GM19397 (cell line): ENCODE data around the gene TNP2.
A peak's percentile ranks its signal among the peaks of the same experiment; 100 is the strongest.

Source experiments
- ATAC-seq: cut with Tn5 transposase; IDR thresholded peaks from one replicate; pipeline ENCODE4 v1.9.1; 2021; ENCODE audit warnings: mild to moderate bottlenecking, moderate library complexity; ENCODE audit not compliant: unreplicated experiment

The TNP2 gene

DNA sequence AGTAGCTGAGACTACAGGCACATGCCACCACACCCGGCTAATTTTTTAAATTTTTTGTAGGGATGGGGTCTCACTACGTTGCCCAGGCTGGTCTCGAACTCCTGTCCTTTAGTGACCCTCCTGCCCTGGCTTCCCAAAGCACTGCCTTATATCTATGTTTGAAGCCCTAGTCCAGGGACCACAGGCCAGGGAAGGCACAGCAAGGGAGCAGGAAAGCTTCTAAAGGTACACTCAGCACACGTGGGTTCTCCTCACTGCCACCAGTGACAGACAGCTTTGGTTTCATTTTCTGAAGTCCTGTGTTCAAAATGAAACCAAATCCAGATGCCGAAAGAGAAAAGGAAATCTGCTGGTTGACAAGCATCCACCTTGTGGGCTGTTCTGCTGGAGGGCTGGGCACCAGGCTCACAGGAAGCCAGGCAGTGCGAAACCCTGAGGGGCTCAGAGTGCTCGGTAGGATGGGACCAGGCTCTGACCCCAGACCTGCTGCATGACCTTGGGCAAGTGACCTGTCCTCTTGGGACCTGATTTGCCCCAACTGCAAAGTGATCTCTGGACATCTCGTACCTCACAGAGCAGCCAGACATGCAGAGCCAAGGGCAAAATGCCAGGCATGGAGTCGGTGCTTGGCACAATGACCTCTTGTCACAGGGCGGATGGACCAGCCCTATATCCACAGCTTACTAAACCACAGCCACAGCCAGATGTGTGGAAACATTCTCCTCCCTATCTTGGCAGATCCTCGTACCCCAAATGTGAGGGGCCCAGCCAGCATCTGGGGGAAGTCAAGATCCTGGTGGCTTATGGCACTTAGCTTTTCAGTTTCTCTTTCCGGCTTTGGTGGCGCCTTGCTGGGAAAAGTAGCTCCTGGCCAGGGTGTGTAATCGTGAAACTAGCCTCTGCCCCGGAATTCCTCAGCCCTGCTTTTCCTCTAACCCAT lies 10.3 kb downstream of the TNP2 start:
- ATAC-seq = no peak

DNA sequence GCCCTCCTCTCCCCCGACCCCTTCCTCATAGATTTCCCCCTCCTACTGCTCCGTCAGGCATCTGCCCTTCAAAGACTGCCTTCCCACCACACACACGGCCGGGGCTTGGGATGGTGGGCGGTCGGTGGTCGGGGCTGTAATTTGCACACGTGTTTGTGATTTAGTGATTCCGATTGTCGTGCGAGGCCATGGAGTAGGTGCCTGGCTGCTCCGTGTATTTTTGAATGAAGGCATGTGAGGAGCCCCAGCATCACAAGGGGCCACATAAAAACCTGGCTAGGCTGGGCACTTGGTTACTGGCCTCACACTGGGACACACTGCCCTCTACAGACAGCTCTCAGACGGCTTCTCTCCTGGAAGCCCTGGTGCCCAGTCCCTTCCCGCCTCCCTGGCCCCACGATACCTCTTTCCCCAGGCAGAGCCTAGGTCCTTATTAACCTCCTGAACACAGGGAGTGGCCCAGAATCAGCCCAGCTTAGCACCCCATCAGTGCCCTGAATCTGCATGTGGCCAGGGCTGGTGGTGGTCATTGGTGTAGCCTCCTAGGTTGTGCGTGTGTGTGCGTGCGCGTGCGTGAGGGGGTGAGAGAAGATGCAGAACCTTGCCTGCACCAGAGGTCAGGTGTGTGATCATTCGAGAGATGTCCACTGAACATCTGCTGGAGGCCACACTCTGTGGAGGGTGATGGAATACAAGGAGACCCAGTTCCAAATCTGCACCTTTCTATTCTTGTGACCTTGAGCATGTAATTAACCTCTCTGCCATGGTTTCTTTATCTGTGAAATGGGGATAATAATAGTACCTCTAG lies 11.8 kb downstream of the TNP2 start:
- no peak for ATAC-seq

DNA sequence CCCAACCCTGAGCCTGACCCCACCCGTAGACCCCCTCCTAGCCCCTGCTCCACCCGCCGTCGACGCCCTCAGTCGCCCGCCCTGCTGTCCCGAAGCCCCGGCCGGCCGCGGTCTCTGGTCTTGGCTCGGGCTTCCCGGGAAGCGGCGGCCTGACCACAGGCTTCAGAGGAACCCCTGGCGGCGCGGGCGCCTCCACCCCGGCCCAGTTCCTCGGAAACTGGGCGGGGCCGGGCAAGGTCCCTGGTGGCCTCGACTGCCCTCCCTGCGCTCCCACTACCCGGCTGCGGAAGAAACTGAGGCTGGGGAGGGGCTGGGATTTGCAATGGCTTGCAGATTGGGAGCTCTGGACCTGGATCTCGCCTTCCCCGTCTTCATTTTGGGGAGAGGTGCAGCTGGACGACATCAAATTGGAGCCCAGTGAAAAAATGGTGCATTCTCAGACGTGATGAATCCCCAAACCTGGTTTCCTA lies 12.4 kb downstream of the TNP2 start:
- ATAC-seq = no peak

DNA sequence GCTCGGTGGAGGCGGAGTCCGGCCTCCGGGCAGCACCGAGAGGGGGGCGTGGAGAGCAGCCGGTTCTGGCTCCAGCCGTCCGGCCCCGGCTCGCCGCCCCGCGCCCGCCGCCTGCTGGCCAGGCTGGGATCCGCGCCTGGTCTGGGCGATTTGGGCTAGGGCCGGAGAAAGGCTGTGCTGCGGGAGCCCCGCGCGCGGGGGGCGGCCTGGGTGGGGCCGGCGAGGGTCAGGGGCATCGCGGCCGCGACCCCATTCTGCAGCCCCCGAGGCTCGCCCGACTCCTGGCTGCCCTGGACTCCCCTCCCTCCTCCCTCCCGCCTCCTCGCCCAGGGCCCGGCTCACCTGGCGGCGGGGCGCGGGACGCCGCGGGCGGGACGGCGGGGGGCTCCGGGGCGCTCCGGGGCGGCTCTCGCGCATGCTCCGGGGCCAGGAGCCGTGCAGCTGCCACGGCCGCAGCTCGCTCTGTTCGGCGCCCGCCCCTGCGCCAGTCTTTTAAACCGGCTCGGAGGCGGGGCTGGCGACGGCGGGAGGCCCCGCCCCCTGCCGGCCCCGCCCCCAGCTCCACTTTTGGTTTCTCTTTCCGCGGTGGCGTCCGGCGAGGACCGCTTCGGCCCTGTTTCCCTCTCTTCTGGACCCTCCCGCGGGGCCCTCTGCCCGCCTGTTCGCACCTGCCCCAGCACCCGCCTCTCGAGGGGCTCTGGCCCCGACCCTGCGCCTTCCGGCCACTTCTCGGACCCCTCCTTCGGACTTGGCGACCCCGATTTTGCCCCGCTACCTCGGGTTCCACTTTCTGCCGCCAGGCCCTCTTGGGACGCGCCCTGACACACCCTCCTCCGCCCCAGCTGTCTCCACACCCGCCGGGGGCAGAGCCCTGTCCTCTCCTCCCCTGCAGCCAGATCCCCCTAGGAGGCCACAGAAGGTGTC lies 13.1 kb downstream of the TNP2 start, which contains the start of gene SOCS1:
Gene SOCS1, minus strand, starts transcription at position 468 of the 924 bp plus-strand sequence. CDS start 726 bp downstream, outside the sequence.
- peak; percentile 63 for ATAC-seq

DNA sequence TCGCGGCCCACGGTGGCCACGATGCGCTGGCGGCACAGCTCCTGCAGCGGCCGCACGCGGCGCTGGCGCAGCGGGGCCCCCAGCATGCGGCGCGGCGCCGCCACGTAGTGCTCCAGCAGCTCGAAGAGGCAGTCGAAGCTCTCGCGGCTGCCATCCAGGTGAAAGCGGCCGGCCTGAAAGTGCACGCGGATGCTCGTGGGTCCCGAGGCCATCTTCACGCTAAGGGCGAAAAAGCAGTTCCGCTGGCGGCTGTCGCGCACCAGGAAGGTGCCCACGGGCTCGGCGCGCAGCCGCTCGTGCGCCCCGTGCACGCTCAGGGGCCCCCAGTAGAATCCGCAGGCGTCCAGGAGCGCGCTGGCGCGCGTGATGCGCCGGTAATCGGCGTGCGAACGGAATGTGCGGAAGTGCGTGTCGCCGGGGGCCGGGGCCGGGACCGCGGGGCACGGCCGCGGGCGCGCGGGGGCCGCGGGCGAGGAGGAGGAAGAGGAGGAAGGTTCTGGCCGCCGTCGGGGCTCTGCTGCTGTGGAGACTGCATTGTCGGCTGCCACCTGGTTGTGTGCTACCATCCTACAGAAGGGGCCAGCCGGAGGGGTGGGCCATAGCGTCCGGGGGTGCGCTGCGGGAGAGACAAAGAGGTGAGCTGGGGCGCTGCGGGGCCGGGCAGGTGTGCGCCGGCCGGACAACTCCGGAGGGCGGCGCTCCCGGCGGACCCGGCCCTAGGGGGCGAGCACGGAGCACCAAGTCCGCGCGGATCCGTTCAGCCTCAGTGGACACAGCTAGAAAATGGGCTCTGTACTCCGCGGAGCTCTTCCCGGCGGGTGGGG lies 14.0 kb downstream of the TNP2 start:
- ATAC-seq = peak; percentile 0

DNA sequence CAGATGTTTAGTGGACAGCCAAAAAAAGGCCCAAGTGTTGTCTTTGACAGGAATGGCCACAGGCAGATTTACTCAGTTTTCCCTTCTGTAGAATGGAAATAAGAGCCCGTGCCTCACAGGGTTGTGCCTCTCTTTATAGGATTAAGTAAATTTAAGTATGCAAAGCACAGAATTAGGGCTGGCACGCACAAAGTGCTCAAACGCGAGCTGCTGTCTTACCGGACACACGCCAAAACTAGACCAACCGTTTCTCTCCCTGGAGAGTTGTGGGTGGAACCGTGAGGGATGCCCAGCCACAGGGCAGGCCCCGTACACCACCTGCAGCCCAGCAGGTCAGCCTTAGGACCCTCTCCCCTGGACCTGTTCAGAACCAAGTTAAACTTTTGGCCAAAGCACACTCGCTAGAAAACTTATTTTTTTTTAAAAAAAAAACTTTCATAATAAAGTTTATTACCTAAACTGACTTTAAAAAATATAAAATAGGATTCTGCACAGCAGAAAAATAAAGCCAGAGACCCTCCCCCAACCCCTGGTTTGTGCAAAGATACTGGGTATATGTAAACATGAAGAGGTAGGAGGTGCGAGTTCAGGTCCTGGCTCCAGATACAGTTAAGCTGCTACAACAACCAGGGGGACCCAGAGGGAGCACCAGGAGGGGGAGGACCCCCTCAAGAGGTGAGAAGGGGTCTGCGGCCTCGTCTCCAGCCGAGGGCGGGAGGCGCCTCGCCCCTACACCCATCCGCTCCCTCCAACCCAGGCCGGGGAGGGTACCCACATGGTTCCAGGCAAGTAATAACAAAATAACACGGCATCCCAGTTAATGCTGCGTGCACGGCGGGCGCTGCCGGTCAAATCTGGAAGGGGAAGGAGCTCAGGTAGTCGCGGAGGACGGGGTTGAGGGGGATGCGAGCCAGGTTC lies 14.9 kb downstream of the TNP2 start:
- no peak for ATAC-seq

DNA sequence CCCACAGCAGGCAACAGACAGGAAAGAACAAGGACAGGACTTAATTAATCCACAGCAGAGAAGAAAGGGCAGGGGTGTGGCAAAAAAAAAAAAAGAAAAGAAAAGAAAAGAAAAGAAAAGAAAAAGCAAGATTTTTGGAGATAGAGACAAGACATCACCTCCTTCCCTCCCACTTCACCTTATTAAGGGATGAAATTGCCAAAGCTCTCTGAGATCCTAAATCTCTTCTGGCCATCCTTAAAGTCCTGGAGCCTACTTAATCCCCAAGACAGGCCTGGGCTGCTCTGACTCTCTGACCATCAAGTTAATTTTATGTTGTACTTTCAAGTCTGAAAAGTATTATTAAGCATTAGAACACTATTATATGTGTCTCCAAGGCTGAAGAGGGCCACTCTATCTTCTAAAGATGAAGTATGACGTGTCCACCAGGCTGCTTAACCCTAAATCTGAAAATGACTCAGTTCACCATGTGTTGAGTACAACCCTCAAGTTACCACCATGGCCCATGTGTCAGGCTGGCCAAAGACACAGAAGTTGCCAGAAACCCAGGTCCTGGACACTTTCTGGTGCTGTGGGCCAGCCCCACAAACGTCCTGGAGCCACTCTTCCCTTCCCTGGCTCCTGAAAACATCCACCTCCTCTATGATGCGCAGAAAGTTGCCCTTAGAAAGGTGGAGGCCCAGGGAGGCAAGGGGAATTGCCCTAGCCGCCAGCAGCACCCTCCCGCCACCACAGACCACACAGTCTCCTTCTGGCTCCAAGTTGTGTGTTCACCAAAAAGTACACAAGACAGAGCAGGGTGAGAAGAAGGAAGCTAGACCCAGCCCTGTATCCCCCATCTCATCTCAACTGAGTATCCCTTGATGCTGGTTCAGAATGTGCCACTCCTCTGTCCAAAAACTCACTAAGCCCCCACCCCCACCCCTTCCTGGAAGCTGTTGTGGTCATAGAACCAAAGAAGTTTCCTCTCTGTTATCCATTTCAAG lies 15.8 kb downstream of the TNP2 start:
- ATAC-seq = no peak

DNA sequence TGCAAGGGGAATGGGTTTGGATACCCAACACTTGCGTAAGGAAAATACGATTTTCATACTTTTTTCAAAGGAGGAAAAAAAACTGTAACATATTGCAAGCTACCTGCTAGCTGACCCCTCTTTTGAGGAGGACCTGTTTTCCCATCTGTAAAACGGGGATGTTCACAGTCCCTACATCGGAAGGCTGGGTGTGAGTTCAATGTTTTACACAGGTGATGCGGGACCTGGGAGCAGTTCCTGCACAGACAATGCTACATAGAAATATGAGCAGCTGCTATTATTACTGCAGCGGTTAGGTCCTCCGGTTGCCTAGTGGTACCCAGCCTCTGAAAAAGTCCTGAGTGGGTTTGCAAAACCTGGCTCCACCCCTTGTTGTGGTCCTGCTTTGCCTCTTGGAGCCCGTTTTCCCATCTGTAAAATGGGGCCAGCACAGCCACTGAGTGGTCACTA lies 16.6 kb downstream of the TNP2 start:
- no peak for ATAC-seq

DNA sequence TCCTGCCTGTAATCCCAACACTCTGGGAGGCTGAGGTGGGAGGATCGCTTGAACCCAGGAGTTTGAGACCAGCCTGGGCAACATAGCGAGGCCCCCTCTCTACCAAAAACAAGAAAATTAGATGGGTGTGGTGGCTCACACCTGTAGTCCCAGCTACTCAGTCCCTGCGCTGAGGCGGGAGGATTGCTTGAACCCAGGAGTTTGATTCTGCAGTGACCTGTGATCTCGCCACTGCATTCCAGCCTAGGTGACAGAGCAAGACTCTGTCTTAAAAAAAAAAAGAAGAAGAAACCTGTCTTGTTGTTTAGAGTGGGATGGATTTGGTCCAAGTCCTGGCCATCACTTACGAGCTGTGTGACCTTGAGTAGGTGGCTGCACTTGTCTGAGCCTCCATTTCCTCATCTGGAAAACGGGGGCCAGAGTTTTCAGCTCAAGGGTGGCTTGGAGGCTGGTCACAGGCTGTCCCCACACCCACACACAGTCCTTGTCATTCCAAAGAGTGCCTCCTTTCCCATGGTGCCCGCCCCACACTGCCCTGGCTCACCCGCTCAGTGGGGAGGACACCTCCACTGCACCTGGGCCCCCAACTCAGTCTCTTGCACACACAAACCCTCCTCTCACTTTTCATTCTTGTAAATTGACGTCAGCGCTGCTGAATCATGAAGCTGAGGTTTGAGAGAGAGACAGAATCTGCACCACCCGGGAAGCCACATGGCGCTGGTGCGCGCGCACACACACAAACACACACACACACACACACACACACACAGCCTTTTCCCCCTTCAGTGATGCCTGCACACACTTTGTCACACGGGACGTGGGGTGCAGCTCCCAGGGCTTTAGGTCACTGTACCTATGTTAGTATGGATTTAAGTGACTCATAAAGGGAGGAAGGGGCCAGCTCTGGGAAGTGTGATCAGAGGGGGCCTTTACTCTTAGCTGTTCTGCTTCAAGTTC lies 17.3 kb downstream of the TNP2 start:
- ATAC-seq = no peak

DNA sequence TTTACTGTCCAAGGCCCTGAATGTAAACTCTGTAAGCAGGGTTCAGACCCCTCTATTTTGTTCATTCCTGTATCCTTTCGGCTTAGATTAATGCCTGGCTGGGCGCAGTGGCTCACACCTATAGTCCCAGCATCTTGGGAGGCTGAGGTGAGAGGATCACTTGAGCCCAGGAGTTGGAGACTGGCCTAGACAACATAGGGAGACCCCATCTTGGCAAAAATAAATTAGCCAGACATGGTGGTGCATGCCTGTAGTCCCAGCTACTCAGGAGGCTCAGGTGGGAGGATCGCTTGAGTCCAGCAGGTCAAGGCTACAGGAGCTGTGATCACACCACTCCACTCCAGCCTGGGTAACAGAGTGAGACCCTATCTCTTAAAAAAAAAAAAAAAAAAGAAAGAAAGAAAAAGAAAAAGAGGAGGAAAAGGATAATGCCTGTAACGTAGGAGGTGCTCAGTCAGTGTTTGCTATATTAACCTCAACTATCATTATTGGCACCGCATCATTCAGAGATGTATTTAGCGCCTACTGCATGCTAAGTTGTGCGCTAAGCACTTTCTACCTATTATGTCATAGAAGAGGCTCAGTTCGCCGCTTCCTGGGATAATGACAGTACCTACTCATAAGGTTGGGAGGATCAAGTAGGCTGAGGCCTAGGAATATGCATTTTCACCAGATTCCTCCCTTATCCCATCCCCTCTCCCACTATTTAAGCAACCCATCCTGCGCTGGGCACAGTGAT lies 18.2 kb downstream of the TNP2 start:
- ATAC-seq = no peak

DNA sequence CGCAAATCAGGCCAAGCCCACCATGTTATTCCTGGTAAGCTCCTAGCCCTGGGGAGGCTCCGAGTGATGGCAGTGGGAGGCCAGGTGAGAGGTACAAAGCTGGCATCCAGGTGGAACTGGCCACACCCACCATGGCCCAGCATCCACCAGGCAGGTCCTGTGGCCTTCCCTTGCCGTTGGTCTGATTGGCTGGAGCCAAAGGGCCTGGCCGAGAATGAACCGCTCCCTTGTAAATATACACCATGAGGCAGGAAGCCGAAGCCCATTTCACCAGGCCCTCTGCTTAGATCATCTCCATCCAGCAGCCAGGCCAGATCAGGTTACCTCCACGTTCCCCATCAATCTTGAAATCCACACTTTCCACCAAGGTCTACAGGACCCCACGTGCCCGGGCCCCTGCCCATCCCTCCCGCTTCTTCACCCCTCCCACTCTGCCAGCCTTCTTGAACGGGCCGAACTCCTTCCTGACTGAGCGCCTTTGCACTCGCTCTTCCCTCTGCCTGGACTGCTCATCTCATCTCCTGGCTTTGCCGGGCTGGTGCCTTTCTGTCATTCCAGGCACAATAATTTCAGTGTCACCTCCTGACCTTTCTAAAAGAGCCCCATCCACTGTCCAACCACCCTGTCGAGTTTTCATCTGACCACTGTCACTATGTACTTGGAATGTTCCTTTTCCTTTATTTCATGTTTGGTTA lies 18.9 kb downstream of the TNP2 start:
- no peak for ATAC-seq

DNA sequence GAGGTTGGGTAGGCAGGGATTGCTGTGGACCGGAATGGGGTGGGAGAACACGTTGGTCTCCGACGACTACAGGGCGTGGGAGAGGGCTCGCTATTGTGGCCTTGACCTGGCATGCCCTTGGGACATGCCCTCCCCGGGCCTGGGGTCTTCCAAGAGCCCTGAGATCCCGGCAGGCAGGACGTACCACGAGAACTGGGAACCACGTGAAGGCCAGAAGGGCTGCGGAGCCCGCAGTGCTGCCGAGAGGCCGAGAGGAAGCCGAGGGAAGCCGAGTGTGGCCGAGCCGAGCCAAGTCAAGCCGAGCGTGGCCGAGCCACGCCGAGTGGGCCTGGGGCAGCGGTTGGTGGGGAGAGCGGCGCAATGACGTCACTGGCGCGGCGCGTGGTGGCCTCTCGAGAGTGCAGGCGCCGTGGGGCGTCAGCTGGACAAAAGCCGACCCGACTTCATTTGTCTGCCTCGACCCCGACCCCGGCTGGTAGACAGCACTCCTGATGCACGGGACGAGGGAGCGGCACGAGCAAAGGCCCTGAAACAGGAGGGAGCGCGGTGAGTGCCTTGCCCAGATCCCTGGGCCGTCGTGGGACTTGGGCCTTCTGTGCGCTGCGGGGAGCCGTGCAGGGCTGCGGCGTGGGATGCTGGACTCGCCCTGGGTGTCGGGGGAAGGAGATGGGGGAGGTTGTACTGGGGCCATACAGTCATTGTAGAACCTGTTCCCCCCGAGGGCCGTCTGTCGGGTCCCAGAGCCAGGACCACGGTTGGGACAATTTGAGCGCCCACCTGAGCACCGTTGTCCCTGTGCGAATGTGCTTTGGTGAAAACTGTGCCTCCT lies 19.7 kb downstream of the TNP2 start:
- no peak for ATAC-seq

DNA sequence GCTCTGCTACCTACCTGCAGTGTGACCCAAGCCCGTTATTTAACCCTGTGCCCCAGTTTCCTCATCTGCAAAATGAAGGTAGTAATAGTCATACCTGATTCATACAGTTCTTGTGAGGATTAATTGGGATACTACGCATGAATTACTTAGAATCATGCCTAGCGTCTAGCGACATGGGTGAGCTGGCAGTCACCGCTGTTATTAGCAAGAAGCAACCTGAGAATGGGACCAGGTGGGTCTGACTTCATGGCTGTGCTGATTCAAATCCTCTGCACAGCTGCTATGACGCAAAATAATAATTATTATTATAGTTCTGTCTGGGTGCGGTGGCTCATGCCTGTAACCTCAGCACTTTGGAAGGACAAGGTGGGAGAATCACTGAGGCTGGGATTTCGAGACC lies 21.0 kb downstream of the TNP2 start:
- ATAC-seq = no peak

DNA sequence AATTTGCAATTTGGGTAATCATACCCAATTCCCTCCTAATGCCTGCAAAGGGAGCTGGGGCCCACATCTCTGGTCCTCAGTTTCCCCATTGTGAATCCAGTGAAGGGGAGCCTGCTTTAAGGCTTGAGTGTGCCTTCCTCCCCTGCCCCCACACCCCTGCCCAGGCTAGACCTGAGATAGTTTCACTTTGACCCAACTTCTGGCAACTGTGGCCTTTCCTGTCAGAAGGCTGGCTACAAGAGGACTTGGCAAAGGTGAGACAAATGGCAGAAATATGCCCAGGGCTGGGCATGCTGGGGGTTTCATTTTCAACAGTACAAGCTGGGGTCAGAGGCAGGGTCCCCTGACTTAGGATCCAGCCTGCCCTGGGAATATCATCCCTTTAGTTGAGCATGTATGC lies 23.1 kb downstream of the TNP2 start:
- no peak for ATAC-seq
